RWPE2 (cell line): ENCODE data around the gene PSEN2.

Experiments
- ATAC-seq: fragments of 200-7000 bp; cut with Tn5 transposase; 3 replicates; pipeline ENCODE4 v1.9.1; 2021; ENCODE audit warnings: low read depth
- DNase-seq: peaks from one replicate; pipeline ENCODE4 v3.0.0-alpha.2; 2020; ENCODE audit warnings: low spot score
- H3K27ac ChIP-seq: fragments of 450-650 bp; 2 replicates; pipeline ENCODE4 v1.5.1; 2017; ENCODE audit warnings: mild to moderate bottlenecking; ENCODE audit not compliant: poor library complexity, severe bottlenecking
- H3K27me3 ChIP-seq: fragments of 250-450 bp; sonication (Bioruptor Pico); 2 replicates; pipeline ENCODE4 v1.5.1; 2021; ENCODE audit warnings: mild to moderate bottlenecking, moderate library complexity; ENCODE audit not compliant: insufficient read depth, poor library complexity, severe bottlenecking
- H3K36me3 ChIP-seq: fragments of 250-450 bp; sonication (Bioruptor Pico); 2 replicates; pipeline ENCODE4 v1.5.1; 2020; ENCODE audit warnings: low read depth, mild to moderate bottlenecking, moderate library complexity
- H3K4me1 ChIP-seq: fragments of 250-450 bp; sonication (Bioruptor Pico); 2 replicates; pipeline ENCODE4 v1.5.1; 2021; ENCODE audit warnings: mild to moderate bottlenecking, moderate library complexity; ENCODE audit not compliant: insufficient read depth, poor library complexity, severe bottlenecking
- H3K4me3 ChIP-seq: fragments of 250-450 bp; sonication (Bioruptor Pico); 2 replicates; pipeline ENCODE4 v1.5.1; 2021; ENCODE audit warnings: mild to moderate bottlenecking, moderate library complexity; ENCODE audit not compliant: severe bottlenecking
- H3K9me3 ChIP-seq: fragments of 250-450 bp; sonication (Bioruptor Pico); 2 replicates; pipeline ENCODE4 v1.5.1; 2021; ENCODE audit warnings: mild to moderate bottlenecking, moderate library complexity; ENCODE audit not compliant: severe bottlenecking
- CTCF ChIP-seq: fragments of 450-650 bp; IDR thresholded peaks from one replicate; pipeline ENCODE4 v1.5.1; 2017; ENCODE audit warnings: mild to moderate bottlenecking, moderate library complexity; ENCODE audit not compliant: poor library complexity, severe bottlenecking

Gene PSEN2

GRCh38 chr1:226870401-226871279, at the start of gene PSEN2:
TSS of gene PSEN2 (plus strand) at chr1:226870616. CDS start at chr1:226881908, 11,292 bp downstream.
- Histone ChIP-seq H3K27ac (no peak within 1 kb of the TSS), H3K4me1 (no peaks in the 10 kb centered on the region), H3K9me3 (no peaks in the 10 kb centered on the region), H3K4me3 (peak within 1 kb of the TSS; percentile 83), H3K36me3 (no peaks in the 10 kb centered on the region), H3K27me3 (no peaks in the 10 kb centered on the region)
- DNase-seq (no peak), ATAC-seq (peak; percentile 79)
- TF ChIP-seq CTCF = no peak

GRCh38 chr1:226820941-226821718, 49.3 kb upstream of the PSEN2 start:
- DNase-seq (no peak), ATAC-seq (peak; percentile 91)
- Histone ChIP-seq H3K4me1 (no peaks in the 10 kb centered on the region), H3K9me3 (no peaks in the 10 kb centered on the region), H3K4me3 (no peak overlapping the region), H3K36me3 (no peaks in the 10 kb centered on the region), H3K27ac (no peak overlapping the region), H3K27me3 (no peaks in the 10 kb centered on the region)
- TF ChIP-seq CTCF = no peak

DNA sequence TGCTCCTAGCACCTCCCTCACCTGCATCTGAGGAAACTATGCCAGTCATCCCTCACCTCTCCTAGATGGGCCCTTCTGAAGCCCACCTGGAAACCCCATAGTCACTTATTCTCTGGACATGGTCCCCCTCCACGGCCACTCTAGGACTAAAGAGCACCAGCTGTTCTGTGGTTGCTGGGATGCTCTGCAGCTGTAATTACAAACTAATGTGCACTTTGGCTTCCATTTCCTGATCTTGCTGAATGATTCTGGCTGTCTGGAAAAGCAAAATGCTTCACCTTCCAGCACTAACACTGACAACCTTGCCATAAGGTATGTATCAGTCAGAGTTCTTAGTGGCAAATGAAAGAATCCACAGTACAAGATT, 48.7 kb upstream of the PSEN2 start:
- no peak for DNase-seq

GRCh38 chr1:226823643-226824042, 46.8 kb upstream of the PSEN2 start:
- TF ChIP-seq CTCF = no peak
- Histone ChIP-seq H3K4me1 (no peaks in the 10 kb centered on the region), H3K4me3 (no peak overlapping the region), H3K9me3 (no peaks in the 10 kb centered on the region), H3K36me3 (no peaks in the 10 kb centered on the region), H3K27ac (no peak overlapping the region), H3K27me3 (no peaks in the 10 kb centered on the region)
- ATAC-seq = no peak
- DNase-seq = no peak

More for the DNA sequence above, 48.7 kb upstream of the PSEN2 start:
- no peaks in the 10 kb centered on the region for H3K36me3 ChIP-seq
- TF ChIP-seq CTCF = no peak
- H3K9me3 ChIP-seq = no peaks in the 10 kb centered on the region
- no peak for ATAC-seq
- H3K27me3 ChIP-seq = no peaks in the 10 kb centered on the region
- H3K4me3 ChIP-seq = no peak overlapping the region
- H3K27ac ChIP-seq = no peak overlapping the region
- H3K4me1 ChIP-seq = no peaks in the 10 kb centered on the region
